ENCODE results near the gene PSME2.

PSME2 gene

GRCh38 chr14:24136684-24137528 is 9.5 kb downstream of the PSME2 start:
- in situ Hi-C loops (cut with MboI; ENCODE audit: low sequenced_read_pairs): no loop called here

DNA sequence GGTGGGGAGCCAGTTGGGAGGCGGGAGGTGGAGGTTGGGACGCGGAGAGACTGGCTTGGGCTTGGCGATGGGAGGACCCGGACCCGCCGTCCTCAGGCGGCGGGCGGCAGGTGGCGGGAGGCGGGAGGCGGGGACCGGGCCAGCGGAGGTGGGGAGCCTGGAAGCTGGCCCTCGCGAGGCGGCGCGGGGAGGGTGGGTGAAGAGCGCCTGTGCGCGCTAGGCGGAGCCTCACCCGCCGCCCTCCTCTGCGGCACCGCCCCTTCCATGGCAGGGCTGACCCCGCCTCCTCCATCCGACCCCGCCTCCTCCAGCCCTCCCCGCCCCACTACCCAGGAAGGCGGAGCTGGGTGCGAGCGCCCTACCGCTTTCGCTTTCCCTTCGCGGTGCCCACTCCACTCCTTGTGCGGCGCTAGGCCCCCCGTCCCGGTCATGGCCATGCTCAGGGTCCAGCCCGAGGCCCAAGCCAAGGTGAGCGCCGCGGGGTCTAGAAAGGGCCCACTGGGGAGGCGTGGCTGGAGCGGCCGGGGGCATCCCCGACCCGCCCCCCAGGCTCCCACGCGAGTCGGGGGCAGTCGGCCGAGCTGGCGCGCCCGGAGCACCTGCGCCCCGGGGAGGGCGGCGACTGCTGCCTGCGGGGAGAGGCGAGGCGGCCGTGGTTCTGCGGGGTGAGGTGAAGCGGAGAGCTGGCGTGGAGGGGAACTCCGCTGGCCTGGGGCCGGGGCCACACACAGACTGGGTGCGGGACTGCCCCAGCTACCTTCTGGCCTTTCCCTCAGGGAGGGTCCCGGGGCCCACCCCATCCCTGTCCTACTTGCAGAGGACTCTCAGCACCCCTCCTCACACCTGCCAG is 10.4 kb downstream of the PSME2 start, which contains the start of gene PSME1:
Gene PSME1 (plus strand): TSS at position 361 of the 850 bp plus-strand sequence. CDS start 69 bp downstream, at position 430.
- in situ Hi-C loops (cut with MboI; ENCODE audit: low sequenced_read_pairs): no loop called here

- in situ Hi-C loops (cut with MboI; ENCODE audit: low sequenced_read_pairs): no loop called here
Measured at GRCh38 chr14:24135584-24135833, 10.9 kb downstream of the PSME2 start.

GRCh38 chr14:24133735-24134134 is 12.7 kb downstream of the PSME2 start:
- in situ Hi-C loops (cut with MboI; ENCODE audit: low sequenced_read_pairs): no loop called here

DNA sequence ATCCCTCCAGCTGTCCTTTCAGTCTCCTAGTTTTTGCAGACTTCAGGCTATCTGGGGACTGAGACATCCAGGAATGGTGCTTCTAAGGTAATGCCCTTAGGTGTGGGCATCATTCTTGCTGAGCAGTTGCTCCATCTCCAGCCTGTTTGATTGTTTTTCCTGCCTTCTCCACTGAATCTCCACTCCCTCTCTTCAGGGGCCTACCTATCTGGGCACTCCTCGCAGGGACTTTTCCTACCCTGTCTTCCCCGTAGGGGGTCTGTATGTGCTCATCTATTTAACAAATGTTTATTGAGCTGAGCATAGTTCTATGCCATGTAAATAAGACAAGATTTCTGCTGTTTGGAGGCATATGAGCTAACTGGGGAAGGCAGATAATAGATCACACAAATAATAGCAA is 13.4 kb downstream of the PSME2 start:
- in situ Hi-C loops (cut with MboI; ENCODE audit: low sequenced_read_pairs): no loop called here

DNA sequence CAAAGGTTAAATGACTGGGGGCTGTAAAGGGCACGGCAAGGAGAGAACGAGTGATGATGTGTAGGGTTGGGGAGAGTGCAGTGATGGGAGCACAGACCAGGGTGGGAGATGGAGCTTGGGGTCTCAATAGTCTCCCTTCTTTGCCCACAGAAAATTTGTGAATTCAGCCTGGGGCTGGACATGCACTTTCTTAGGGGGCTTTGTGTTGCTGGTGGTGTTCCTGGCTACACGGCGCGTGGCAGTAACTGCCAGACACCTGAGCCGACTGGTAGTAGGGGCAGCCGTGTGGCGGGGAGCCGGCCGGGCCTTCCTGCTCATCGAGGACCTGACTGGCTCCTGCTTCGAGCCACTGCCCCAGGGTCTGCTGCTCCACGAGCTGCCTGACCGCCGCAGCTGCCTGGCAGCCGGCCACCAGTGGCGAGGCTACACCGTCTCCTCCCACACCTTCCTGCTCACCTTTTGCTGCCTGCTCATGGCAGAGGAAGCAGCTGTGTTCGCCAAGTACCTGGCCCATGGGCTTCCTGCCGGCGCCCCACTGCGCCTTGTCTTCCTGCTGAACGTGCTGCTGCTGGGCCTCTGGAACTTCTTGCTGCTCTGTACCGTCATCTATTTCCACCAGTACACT is 14.2 kb downstream of the PSME2 start:
- in situ Hi-C loops (cut with MboI; ENCODE audit: low sequenced_read_pairs): no loop called here

DNA sequence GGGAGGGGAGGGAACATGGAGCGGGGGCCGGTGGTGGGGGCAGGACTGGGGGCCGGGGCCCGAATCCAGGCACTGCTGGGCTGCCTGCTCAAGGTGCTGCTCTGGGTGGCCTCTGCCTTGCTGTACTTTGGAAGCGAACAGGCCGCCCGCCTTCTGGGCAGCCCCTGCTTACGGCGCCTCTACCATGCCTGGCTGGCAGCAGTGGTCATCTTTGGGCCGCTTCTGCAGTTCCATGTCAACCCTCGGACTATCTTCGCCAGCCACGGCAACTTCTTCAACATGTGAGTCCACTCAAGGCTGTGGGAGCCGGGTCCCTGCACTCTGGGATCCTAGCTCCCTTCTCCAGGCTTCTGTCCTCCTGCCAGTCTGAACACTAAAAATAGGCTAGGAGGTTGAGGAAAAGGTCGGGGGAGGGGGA is 14.9 kb downstream of the PSME2 start:
- in situ Hi-C loops (cut with MboI; ENCODE audit: low sequenced_read_pairs): no loop called here

DNA sequence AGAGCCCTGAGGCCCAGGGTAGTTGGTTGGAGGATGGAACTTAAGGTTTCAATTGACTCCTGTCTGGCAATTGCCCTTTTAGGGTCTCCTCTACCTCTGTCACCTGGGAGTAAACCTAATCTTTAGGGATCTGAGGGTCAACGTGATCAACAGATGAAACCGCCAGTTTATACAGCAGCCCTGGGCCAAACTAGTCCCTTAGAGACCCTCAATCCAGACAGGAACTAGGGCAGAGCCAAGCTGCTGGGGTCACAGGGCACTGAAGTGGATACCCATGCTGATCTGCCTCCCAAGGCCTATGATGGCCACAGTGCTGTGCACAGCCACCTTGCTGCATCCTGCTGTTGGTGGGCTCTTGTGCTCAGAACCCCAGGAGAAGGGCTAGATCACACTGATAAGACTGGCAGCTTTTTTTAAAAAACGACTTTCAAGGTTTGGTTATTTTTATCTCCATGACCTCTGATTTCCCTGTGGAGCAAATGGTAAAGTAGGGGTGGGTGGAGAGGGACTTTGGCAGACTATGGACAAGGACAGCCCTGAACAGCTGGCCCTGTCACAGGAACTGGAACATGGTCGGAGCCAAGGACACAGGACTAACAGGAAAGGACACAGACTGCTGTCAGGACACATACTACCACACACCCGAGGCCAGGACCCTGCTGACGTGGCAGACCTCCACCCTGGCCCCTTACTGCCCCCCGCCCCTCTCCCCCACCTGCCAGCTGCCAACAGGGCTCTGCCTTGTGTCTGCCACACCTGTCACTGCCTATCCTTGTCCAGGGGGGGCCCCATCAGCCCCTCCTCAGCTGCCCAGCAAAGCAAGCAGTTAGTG is 15.5 kb downstream of the PSME2 start:
- in situ Hi-C loops (cut with MboI; ENCODE audit: low sequenced_read_pairs): no loop called here

DNA sequence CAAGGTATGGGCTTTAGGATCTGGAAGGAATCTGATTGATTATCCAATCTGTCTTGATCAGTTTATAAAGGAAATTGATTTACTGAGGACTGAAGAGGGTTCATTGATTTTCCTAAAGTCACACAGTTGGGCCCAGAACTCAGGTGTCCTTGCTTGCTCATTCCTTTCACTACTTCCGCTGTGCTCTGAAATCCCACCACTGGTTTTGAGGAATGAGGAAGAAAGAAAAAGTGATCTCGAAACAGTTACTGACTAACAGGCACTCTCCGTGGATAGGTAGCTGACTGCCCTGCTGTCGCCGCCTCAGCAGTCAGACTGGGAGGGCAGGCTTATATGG is 16.1 kb downstream of the PSME2 start, which contains the start of gene FITM1:
Gene FITM1 (plus strand): TSS at position 280 of the 337 bp plus-strand sequence. CDS start 905 bp downstream, outside the sequence.
- in situ Hi-C loops (cut with MboI; ENCODE audit: low sequenced_read_pairs): no loop called here

GRCh38 chr14:24129410-24129998 is 16.9 kb downstream of the PSME2 start:
- in situ Hi-C loops (cut with MboI; ENCODE audit: low sequenced_read_pairs): no loop called here

- in situ Hi-C loops (cut with MboI; ENCODE audit: low sequenced_read_pairs): no loop called here
Measured at GRCh38 chr14:24127673-24128072, 18.7 kb downstream of the PSME2 start.

- in situ Hi-C loops (cut with MboI; ENCODE audit: low sequenced_read_pairs): no loop called here
Measured at GRCh38 chr14:24126939-24127338, 19.5 kb downstream of the PSME2 start.

DNA sequence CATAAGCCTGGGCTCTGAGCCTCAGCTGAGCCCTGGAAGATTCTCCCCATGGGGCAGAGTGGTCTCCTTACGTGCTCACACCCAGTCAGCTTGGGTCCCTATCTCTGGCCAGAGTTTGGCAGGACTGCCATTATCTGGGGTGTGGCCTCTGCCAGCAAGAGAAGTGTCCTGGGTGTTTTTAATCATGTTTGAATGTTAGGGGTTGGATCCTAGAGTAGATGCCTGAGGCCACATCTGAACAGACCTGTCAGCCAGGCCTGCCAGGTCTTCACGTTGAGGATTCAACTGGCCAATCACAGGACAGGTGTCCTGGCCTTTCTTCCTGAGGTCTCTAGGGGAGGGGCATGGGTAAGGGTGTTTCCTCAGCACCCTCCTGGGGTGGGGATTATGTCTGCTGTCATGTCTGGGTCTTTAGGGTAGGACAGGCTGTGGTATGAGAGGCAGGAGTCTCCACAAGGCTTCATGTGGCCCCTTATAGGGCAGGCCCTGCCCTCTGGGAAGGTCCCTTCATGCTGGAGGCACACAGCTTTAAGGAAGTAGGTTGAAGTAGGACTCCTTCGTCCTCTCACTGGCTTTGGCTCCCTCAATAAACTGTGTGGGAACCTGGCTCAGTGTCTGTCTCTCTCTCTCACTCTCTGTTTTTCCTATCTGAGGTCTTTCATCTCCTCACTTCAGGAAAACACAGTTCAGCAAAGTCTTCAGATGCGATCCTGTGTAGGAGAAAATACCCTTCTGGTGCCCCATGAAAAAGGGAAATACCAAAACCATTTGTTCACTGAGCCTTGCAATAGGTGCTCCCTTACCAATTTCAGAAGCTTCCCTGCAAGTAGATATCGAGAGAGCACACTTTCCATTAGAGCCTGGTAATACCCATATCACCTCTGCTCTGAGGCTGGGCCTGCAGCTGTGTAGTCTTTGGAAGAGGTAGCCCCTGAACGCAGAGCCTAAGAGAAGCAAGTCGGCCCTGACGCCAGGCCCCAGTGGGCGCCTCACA is 22.7 kb downstream of the PSME2 start:
- in situ Hi-C loops (cut with MboI; ENCODE audit: low sequenced_read_pairs): no loop called here

- in situ Hi-C loops (cut with MboI; ENCODE audit: low sequenced_read_pairs): no loop called here
Measured at GRCh38 chr14:24122898-24123297, 23.5 kb downstream of the PSME2 start.

DNA sequence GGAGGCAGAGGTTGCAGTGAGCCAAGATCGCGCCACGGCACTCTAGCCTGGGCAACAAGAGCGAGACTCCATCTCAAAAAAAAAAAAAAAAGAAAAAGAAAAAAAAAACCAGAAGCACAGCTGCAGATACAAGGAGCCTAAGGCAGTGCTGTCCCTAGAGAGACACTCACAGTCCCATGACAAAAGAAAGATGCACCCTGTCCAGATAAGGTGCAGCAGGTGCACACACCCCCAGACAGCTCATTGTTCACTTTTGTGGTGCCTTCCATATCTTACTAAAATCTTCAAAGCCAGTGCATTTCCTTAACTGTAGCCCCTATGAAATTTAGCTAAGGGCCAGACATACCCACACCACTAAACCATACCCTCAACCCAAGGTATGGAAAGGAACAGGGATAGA is 24.0 kb downstream of the PSME2 start:
- in situ Hi-C loops (cut with MboI; ENCODE audit: low sequenced_read_pairs): no loop called here

GRCh38 chr14:24121210-24121609 is 25.2 kb downstream of the PSME2 start:
- in situ Hi-C loops (cut with MboI; ENCODE audit: low sequenced_read_pairs): no loop called here

GRCh38 chr14:24119691-24120090 is 26.7 kb downstream of the PSME2 start:
- in situ Hi-C loops (cut with MboI; ENCODE audit: low sequenced_read_pairs): no loop called here

DNA sequence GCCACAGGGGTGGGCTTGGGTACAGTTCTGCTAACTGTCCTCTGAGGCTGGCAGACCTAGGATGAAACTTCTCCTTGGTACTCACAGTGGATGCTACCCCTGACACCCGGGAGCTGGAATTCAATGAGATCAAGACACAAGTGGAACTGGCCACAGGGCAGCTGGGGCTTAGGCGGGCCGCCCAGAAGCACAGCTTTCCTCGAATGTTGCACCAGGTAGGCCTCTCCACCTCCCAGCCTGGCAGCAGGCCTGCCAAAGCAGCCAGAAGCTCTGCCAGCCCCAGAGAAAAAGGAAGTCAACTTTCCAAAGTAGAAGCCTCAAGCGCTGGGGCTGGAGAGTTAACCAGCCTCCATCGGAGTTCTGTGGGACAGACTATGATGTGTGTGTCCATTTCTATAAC is 29.2 kb downstream of the PSME2 start:
- in situ Hi-C loops (cut with MboI; ENCODE audit: low sequenced_read_pairs): no loop called here

GRCh38 chr14:24116128-24116814 is 30.1 kb downstream of the PSME2 start:
- in situ Hi-C loops (cut with MboI; ENCODE audit: low sequenced_read_pairs): no loop called here
